ENCODE data around the gene CKMT1A.

- TF ChIP-seq CTCF (IDR thresholded peaks at IDR 0.05) (no peak), POLR2A (IDR thresholded peaks at IDR 0.05) (no peak)
Observed at GRCh38 chr15:43723151-43723550, 29.5 kb downstream of the CKMT1A start.
